HEK293 (cell line): ENCODE data around the gene SLC39A1.

ENCODE experiments used
- GLI2 ChIP-seq: fragments of 450-650 bp; formaldehyde crosslinking; IDR thresholded peaks from 2 replicates; pipeline ENCODE4; 2017; ENCODE audit warnings: missing biosample characterization, missing genetic modification characterization, low read depth, borderline replicate concordance
- GLI4 ChIP-seq: fragments of 450-650 bp; formaldehyde crosslinking; IDR thresholded peaks from 2 replicates; pipeline ENCODE4 v1.5.1; 2016; ENCODE audit warnings: missing biosample characterization, missing genetic modification characterization
- KLF17 ChIP-seq: fragments of 450-650 bp; formaldehyde crosslinking; IDR thresholded peaks from 2 replicates; pipeline ENCODE4 v1.5.1; 2016; ENCODE audit warnings: missing biosample characterization, missing genetic modification characterization
- KLF8 ChIP-seq: fragments of 450-650 bp; formaldehyde crosslinking; IDR thresholded peaks from 2 replicates; pipeline ENCODE4 v1.5.1; 2016; ENCODE audit warnings: missing biosample characterization, missing genetic modification characterization
- MZF1 ChIP-seq: fragments of 450-650 bp; formaldehyde crosslinking; IDR thresholded peaks from 2 replicates; pipeline ENCODE4 v1.5.1; 2017; ENCODE audit warnings: missing biosample characterization, missing genetic modification characterization, borderline replicate concordance
- PATZ1 ChIP-seq: fragments of 450-650 bp; formaldehyde crosslinking; IDR thresholded peaks from 2 replicates; pipeline ENCODE4 v1.5.1; 2016; ENCODE audit warnings: missing biosample characterization, missing genetic modification characterization
- PBX3 ChIP-seq: sonication (generic); formaldehyde crosslinking; IDR thresholded peaks from 2 replicates; pipeline ENCODE4 v1.8.1; 2022; ENCODE audit warnings: mild to moderate bottlenecking, moderate library complexity, missing genetic modification reagents
- SALL2 ChIP-seq: fragments of 450-650 bp; formaldehyde crosslinking; IDR thresholded peaks from 2 replicates; pipeline ENCODE4 v1.5.0; 2017; ENCODE audit warnings: missing biosample characterization, mild to moderate bottlenecking, missing genetic modification characterization, borderline replicate concordance
- YY2 ChIP-seq: fragments of 450-650 bp; formaldehyde crosslinking; IDR thresholded peaks from 2 replicates; pipeline ENCODE4 v1.5.1; 2016; ENCODE audit warnings: missing biosample characterization, missing genetic modification characterization
- ZBTB17 ChIP-seq: fragments of 450-650 bp; formaldehyde crosslinking; IDR thresholded peaks from 2 replicates; pipeline ENCODE4 v1.5.1; 2016; ENCODE audit warnings: missing biosample characterization, missing genetic modification characterization
- ZBTB8A ChIP-seq: fragments of 450-650 bp; formaldehyde crosslinking; IDR thresholded peaks from 2 replicates; pipeline ENCODE4 v1.5.1; 2016; ENCODE audit warnings: missing biosample characterization, missing genetic modification characterization
- ZFP3 ChIP-seq: fragments of 450-650 bp; formaldehyde crosslinking; IDR thresholded peaks from 2 replicates; pipeline ENCODE4 v1.5.1; 2016; ENCODE audit warnings: low read depth, missing biosample characterization, missing genetic modification characterization
- ZFP37 ChIP-seq: fragments of 450-650 bp; formaldehyde crosslinking; IDR thresholded peaks from 2 replicates; pipeline ENCODE4 v1.5.1; 2016; ENCODE audit warnings: missing biosample characterization, missing genetic modification characterization
- ZFP69B ChIP-seq: fragments of 450-650 bp; formaldehyde crosslinking; IDR thresholded peaks from 2 replicates; pipeline ENCODE4 v1.5.1; 2016; ENCODE audit warnings: missing biosample characterization, missing genetic modification characterization
- ZNF155 ChIP-seq: fragments of 450-650 bp; formaldehyde crosslinking; IDR thresholded peaks from 2 replicates; pipeline ENCODE4 v1.5.1; 2016; ENCODE audit warnings: missing biosample characterization, missing genetic modification characterization
- ZNF214 ChIP-seq: fragments of 450-650 bp; formaldehyde crosslinking; IDR thresholded peaks from 2 replicates; pipeline ENCODE4 v1.5.1; 2017; ENCODE audit warnings: missing biosample characterization, mild to moderate bottlenecking, missing genetic modification characterization, borderline replicate concordance
- ZNF366 ChIP-seq: fragments of 450-650 bp; formaldehyde crosslinking; conservative IDR thresholded peaks from 2 replicates; pipeline ENCODE4 v1.5.1; 2016; ENCODE audit warnings: missing biosample characterization, missing genetic modification characterization
- ZNF394 ChIP-seq: fragments of 450-650 bp; formaldehyde crosslinking; IDR thresholded peaks from 2 replicates; pipeline ENCODE4 v1.5.1; 2016; ENCODE audit warnings: missing biosample characterization, missing genetic modification characterization, mild to moderate bottlenecking, moderate library complexity, borderline replicate concordance
- ZNF501 ChIP-seq: fragments of 450-650 bp; formaldehyde crosslinking; IDR thresholded peaks from 2 replicates; pipeline ENCODE4 v1.5.1; 2016; ENCODE audit warnings: missing biosample characterization, missing genetic modification characterization
- ZNF548 ChIP-seq: fragments of 450-650 bp; formaldehyde crosslinking; IDR thresholded peaks from 2 replicates; pipeline ENCODE4 v1.5.1; 2016; ENCODE audit warnings: missing biosample characterization, missing genetic modification characterization
- ZNF561 ChIP-seq: fragments of 450-650 bp; IDR thresholded peaks from 2 replicates; pipeline ENCODE4 v1.5.1; 2018; ENCODE audit warnings: missing biosample characterization, missing genetic modification characterization, borderline replicate concordance
- ZNF768 ChIP-seq: fragments of 450-650 bp; formaldehyde crosslinking; IDR thresholded peaks from 2 replicates; pipeline ENCODE4 v1.5.1; 2018; ENCODE audit warnings: missing biosample characterization, mild to moderate bottlenecking, missing genetic modification characterization
- ZSCAN30 ChIP-seq: fragments of 450-650 bp; IDR thresholded peaks from 2 replicates; pipeline ENCODE4 v1.5.1; 2018; ENCODE audit warnings: missing biosample characterization, mild to moderate bottlenecking, missing genetic modification characterization, moderate library complexity
- TF ChIP-seq, protein P1 (sequence below): fragments of 450-650 bp; formaldehyde crosslinking; IDR thresholded peaks from 2 replicates; pipeline ENCODE4 v1.5.1; 2016; ENCODE audit warnings: missing biosample characterization, missing genetic modification characterization
- TF ChIP-seq, protein P2 (sequence below): fragments of 450-650 bp; formaldehyde crosslinking; IDR thresholded peaks from 2 replicates; pipeline ENCODE4 v1.5.1; 2016; ENCODE audit warnings: missing biosample characterization, missing genetic modification characterization, low read depth
- TF ChIP-seq, protein P3 (sequence below): fragments of 450-650 bp; formaldehyde crosslinking; optimal IDR thresholded peaks from 2 replicates; pipeline ENCODE3; 2016; ENCODE audit warnings: missing biosample characterization, mild to moderate bottlenecking, missing genetic modification characterization
- TF ChIP-seq, protein P4 (sequence below): fragments of 450-650 bp; formaldehyde crosslinking; IDR thresholded peaks from 2 replicates; pipeline ENCODE4 v1.5.1; 2016; ENCODE audit warnings: missing biosample characterization, missing genetic modification characterization

SLC39A1 gene

DNA sequence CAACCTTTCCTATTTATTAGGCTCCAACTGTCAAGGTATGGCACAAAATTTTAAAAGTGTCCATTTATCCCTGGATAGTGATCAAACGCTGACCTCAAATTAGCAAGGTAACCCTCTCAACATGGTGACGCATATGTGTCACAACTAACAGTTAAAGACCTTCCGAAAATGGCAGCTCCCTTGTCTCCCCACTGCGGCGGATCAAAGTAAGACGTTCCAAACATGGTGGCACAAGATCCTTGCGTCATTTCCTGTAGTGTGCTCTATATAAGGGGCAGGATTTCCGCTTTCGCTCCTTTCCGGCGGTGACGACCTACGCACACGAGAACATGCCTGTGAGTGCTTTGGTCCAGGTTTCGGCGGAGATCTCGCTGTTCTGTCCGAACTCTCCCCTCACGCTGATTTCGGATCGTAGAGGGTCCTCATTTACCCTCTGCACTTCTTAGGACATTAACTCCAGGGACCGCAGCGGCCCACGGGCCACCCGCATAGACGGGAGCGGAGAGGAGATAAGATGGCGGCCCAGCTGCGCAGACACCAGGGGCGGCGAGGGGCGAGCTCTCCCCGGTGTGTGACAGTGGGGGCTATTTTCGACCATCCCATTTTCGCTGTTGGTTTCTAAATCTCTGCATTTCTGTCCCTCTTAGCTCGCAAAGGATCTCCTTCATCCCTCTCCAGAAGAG, 27.3 kb upstream of the SLC39A1 start, which contains the start of gene RPS27 (continued):
- no peak; the same call in 1 of the 2 replicates for TF ChIP-seq MZF1 (tag by site-specific recombination)
- peak; percentile 74; the same call in 1 of the 2 replicates for TF ChIP-seq ZFP37 (tag by site-specific recombination)
- peak; percentile 37; the same call in 1 of the 2 replicates for TF ChIP-seq PATZ1 (tag by site-specific recombination)
- TF ChIP-seq, protein P1, sequence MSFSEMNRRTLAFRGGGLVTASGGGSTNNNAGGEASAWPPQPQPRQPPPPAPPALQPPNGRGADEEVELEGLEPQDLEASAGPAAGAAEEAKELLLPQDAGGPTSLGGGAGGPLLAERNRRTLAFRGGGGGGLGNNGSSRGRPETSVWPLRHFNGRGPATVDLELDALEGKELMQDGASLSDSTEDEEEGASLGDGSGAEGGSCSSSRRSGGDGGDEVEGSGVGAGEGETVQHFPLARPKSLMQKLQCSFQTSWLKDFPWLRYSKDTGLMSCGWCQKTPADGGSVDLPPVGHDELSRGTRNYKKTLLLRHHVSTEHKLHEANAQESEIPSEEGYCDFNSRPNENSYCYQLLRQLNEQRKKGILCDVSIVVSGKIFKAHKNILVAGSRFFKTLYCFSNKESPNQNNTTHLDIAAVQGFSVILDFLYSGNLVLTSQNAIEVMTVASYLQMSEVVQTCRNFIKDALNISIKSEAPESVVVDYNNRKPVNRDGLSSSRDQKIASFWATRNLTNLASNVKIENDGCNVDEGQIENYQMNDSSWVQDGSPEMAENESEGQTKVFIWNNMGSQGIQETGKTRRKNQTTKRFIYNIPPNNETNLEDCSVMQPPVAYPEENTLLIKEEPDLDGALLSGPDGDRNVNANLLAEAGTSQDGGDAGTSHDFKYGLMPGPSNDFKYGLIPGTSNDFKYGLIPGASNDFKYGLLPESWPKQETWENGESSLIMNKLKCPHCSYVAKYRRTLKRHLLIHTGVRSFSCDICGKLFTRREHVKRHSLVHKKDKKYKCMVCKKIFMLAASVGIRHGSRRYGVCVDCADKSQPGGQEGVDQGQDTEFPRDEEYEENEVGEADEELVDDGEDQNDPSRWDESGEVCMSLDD (tag by site-specific recombination): no peak
- TF ChIP-seq GLI2: no peak
- TF ChIP-seq, protein P2, sequence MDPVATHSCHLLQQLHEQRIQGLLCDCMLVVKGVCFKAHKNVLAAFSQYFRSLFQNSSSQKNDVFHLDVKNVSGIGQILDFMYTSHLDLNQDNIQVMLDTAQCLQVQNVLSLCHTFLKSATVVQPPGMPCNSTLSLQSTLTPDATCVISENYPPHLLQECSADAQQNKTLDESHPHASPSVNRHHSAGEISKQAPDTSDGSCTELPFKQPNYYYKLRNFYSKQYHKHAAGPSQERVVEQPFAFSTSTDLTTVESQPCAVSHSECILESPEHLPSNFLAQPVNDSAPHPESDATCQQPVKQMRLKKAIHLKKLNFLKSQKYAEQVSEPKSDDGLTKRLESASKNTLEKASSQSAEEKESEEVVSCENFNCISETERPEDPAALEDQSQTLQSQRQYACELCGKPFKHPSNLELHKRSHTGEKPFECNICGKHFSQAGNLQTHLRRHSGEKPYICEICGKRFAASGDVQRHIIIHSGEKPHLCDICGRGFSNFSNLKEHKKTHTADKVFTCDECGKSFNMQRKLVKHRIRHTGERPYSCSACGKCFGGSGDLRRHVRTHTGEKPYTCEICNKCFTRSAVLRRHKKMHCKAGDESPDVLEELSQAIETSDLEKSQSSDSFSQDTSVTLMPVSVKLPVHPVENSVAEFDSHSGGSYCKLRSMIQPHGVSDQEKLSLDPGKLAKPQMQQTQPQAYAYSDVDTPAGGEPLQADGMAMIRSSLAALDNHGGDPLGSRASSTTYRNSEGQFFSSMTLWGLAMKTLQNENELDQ (tag by site-specific recombination): no peak
- TF ChIP-seq ZBTB8A: peak; percentile 57
- peak; percentile 79; the same call in 1 of the 2 replicates for TF ChIP-seq ZNF394 (tag by site-specific recombination)
- peak; percentile 72; the same call in 1 of the 2 replicates for TF ChIP-seq ZNF561 (tag by site-specific recombination)
- peak; percentile 83 for TF ChIP-seq ZBTB17 (tag by site-specific recombination)
- no peak for TF ChIP-seq GLI4 (tag by site-specific recombination)
- no peak for TF ChIP-seq ZNF366
- no peak for TF ChIP-seq ZNF155
- no peak for TF ChIP-seq ZFP3 (tag by site-specific recombination)
- TF ChIP-seq ZSCAN30: peak; percentile 72; the same call in 1 of the 2 replicates
- TF ChIP-seq, protein P3, sequence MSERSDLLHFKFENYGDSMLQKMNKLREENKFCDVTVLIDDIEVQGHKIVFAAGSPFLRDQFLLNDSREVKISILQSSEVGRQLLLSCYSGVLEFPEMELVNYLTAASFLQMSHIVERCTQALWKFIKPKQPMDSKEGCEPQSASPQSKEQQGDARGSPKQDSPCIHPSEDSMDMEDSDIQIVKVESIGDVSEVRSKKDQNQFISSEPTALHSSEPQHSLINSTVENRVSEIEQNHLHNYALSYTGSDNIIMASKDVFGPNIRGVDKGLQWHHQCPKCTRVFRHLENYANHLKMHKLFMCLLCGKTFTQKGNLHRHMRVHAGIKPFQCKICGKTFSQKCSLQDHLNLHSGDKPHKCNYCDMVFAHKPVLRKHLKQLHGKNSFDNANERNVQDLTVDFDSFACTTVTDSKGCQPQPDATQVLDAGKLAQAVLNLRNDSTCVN (tag by site-specific recombination): peak; percentile 41
- TF ChIP-seq SALL2 (tag by site-specific recombination): no peak
- TF ChIP-seq ZFP69B (tag by site-specific recombination): peak; percentile 9; the same call in 1 of the 2 replicates
- no peak for TF ChIP-seq ZNF548 (tag by site-specific recombination)
- TF ChIP-seq ZNF768: no peak
- peak; percentile 61 for TF ChIP-seq KLF8
- peak; percentile 83; the same call in 1 of the 2 replicates for TF ChIP-seq KLF17 (tag by site-specific recombination)
- no peak for TF ChIP-seq ZNF214 (tag by site-specific recombination)
- peak; percentile 98 for TF ChIP-seq YY2 (tag by site-specific recombination)
- peak; percentile 94 for TF ChIP-seq ZNF501 (tag by site-specific recombination)
- TF ChIP-seq, protein P4, sequence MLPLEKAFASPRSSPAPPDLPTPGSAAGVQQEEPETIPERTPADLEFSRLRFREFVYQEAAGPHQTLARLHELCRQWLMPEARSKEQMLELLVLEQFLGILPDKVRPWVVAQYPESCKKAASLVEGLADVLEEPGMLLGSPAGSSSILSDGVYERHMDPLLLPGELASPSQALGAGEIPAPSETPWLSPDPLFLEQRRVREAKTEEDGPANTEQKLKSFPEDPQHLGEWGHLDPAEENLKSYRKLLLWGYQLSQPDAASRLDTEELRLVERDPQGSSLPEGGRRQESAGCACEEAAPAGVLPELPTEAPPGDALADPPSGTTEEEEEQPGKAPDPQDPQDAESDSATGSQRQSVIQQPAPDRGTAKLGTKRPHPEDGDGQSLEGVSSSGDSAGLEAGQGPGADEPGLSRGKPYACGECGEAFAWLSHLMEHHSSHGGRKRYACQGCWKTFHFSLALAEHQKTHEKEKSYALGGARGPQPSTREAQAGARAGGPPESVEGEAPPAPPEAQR (tag by site-specific recombination): 0 out of 2 replicates have a peak, but pooled peaks have one; percentile 29
- no peak for TF ChIP-seq PBX3 (CRISPR knock-in tag)
